T-helper 1 cell (primary cell): ENCODE measurements around the gene TSPOAP1.

Source experiments
- DNase-seq, 5 donors: peaks; one replicate each; pipeline ENCODE4 v3.0.0-alpha.2; 2012 to 2020

TSPOAP1 gene

DNA sequence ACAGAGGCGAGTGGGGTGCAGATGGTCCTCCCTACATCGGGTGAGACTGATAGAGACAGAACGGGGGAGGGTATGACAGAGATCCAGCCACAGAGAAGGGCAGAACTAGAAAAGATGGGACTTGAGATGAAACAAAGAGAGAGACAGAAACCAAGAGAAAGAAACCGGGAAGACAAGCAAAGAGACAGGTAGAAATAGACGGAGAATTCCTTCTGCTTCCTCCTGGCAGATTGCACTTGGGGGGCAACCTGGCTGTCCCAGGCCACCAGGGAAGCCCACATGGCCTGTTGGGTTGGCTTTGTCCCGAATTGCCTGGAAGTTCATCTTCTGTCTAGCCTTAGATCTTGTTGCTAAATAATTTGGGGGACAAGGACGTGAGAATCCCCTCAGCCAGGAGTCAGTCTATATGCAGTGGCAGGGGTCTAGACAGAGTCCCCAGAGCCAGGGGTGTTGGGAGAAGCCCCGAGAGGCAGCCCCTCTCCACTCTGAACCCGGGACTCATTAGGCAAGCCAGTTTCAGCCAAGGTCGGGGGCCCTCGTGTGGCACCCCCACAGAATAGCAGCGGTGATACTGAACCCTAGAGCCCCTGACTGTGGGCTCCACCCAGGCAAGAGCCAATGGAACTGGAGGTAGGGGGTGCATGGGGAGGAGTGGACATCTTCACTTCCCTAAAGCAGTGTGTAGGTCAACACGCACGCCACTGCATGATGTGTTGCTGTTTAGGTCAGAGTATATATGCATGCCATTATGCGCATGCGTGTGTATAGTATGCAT lies 627 bp upstream of the TSPOAP1 start:
- DNase-seq: peak in 4 of 5 donors; percentile 50 to 90 (median 55)

DNA sequence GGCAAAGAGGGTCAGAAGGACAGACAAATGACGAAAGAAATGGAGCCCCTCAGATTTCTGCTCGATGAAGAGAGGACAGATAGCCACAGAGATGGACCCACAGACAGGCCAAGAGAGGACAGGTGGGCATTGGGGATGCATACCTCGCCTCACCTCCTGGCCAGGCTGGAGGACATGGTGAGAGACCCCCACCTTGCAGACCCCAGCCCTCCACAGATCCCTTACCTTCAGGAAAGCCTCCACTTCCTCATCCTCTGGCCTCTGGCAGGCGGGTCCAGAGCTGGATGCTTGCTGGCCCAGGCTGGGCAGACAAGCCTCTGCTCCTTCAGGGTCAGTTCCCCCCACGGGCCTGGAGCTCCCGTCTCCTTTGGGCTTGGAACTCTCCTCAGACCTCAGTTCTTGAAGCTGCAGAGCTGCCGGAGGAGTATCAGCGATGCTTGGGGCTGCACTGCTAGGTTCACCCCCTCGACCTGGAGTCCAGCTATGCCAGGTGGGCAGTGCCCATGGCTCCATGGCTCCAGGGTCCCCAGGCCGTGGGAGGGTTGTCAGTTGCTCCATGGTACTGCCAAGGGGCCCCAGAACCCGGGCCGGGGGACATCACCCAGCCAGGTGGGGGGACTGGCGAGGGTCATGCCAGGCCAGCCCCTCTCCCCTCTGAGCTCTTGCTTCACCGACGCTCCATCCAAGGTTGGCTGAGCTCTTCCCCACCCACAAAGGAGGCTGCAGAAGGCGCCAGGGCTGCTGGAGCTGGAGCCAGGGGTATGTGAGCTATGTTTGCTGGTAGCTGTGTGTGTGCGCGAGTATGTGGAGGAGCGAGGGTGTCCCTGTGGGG lies 1.0 kb downstream of the TSPOAP1 start:
- peak in 1 of 5 donors; percentile 29 for DNase-seq

DNA sequence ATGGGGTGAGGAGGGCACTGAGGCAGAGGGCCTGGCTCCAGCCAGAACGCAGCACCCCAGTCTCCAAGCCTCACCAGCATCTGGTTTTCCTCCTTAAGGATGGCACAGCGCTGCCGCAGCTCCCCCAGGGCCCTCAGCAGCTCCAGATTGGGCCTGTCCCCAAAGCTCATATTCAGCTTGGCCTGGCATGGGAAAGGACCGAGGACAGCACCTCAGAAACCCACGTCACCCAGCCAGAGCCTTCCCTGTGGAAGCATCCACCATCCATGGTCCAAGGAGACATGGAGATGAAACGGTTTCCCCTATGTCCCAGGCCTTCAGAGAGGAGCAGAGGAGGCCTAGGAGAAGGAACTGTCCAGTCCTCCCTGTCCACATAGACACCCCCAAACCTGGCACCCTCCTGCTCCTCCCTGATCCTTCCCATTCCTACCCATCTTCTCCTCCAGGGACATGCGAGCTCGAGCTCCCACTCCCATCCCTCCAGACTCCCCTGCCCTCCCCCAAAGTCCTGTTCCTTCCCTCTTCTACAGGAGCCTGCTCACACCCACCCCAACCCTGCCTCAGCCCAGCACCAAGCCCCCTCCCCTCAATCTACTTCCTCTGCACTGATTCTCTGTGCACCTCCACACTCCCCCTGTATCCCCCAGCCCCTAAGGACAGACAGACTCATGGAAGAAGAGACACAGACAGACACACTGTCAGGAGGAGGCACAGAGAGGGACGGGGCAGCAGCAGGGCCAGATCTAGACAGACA lies 1.8 kb downstream of the TSPOAP1 start:
- no peak for DNase-seq

DNA sequence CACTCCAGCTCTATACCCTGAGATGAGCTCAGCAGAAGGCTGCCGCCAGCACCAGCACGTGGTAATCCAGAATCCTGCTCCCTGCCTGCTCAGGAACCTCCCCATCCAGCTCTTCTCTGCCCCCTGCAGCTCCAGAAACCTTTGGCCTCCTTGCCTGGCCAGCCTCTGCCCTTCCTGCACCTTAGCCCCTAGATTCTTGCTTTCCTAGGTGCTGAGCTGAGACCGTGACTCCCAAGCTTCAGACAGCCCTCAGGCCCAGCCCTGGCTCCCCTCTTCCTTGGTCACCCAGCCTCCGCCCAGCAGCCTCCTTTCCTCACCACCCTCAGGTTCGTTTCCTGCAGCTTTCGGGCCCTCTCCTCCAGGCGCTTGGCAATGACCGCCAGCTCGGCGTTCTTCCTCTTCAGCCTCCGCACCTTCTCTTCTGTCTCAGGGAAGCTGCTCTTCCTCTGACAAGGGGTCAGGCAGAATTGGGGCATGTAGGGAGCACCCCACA lies 2.6 kb downstream of the TSPOAP1 start:
- DNase-seq: no peak

DNA sequence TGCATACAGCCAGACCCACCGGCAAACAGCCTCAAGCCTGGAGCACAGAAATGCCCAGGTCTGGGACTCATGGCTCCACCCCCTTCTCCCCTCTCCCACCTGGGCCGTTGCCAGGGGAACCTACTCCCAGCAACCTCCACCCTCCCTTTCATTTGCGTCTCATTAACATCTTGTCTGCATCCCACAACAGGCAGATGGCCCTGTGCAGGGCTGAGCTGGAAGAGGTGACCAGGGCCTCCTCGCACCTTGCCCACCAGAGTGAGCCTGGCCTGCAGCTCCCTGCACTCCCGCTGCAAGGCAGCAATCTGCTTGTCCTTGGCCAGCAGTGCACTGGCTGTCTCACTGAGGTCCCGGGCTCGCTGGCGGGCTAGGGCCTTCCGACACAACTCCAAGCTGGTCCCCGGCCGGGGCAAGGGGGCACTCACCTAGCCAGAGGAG lies 3.3 kb downstream of the TSPOAP1 start:
- DNase-seq: no peak

DNA sequence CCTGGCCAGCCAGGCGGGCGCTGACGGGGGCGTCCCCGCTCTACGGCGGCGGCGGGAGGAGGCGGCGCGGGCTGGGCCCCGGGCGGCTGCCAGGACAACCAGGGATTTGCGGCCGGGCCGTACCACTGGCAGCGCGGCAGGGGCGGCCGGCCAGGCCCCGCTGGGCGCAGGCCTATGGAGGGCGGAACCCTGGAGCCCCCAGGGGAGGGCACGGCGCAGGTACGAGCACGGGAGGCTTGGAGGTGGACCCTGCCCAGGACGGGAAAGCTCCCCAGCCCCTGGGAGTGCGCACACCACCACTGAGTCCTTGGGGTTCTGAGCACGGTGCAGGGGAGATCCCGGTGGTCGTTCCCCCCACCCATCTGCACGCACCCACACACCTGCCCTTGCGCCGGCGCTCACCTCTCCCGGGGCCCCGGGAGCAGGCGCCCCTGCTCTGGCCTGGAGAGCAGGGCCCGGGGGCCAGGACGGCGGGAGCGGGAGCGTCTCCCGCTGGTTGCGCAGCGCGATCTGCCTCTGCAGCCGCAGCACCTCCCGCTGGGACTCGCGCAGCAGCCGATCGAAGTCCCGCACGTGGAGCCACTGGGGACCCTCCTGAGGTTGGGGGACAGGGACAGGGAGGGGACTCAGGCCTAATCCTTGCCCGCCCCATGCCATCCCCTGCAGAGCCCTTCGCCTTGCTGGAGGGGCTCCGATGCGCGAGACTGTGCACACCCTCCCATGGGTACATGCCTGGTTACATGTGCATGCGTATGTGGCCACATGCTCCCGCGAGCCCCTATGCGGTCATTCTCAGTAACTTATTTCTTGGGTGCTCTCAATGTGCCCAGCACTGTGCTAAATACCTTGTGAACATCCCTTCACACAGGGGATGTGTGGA lies 3.9 kb downstream of the TSPOAP1 start:
- DNase-seq: no peak

DNA sequence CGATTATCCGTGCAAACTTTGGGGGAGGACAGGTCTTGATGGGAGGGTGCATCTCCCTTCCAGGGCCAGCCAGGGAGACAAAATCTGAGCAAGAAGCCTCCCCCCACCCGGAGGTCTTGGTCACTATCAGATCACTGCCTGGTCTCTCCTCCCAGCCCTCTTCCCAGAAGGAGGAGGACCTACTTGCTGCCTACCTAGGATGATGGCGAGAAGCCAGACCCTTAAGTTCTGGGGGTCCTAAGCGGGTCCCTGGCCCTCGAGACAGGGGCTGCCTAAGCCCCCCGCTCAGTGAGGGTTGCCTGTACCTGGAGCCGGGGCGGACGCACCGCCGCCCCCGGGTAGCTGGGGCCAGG lies 4.6 kb downstream of the TSPOAP1 start:
- DNase-seq: no peak

DNA sequence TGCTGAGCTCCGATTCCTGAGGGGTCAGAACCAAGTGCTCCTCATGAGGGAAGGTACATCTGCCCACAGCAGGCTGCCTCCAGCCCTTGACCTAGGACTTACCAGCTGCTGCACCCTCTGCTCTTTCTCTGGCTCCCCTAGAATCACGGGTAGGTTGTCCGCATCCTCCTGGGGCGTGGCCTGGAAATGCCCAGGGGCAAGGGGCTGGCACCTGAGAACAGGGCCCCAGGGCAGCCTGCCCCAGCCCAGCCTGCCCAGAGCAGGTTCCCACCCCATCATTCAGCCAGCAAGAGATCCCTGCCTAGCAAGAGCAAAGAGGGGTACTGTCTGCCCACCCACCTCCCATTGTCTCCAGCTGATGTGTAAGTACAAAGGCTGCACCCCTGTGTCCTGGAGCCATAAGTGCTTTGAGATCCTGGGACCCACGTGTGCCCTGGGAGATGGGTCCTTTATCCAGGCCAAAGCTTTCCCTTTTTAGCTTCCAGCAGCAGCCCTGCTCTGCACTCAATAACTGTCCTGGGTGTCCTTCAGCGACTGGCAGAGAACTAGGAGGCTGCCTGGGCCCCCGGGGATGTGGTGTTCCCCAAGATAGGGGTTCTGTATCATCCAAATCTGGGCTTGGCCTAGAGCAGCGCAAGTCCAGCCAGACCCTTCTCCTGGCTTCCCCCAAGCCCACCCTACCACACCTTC lies 5.1 kb downstream of the TSPOAP1 start:
- no peak for DNase-seq

DNA sequence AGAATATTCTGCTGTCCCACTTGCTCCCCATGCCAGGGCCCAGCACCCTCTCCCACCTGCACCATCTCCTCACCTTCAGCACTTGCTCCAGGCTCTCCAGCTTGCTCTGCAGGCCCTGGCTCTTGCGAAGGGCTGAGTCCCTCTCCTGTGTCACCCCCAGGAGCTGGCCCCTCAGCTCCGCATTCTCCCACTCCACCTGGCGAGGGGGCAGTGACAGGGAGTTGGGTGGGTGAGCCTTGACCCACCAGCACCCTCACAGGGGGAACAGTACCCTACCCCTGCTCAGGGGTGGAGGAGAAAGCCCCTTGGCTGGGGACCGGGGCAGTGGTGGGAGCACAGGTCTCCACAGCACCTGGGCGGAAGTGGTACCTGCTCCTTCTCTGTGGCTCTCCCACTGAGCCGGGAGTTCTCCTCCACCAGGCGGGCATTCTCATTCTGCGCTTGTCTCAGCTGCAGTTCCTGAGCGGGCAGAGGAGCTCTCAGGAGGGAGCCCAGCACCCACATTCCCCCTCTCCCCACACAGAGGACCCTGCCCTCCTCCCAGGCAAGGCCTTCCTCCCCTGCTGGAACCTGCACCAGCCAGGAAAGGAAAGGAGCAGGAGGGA lies 5.9 kb downstream of the TSPOAP1 start:
- no peak for DNase-seq

DNA sequence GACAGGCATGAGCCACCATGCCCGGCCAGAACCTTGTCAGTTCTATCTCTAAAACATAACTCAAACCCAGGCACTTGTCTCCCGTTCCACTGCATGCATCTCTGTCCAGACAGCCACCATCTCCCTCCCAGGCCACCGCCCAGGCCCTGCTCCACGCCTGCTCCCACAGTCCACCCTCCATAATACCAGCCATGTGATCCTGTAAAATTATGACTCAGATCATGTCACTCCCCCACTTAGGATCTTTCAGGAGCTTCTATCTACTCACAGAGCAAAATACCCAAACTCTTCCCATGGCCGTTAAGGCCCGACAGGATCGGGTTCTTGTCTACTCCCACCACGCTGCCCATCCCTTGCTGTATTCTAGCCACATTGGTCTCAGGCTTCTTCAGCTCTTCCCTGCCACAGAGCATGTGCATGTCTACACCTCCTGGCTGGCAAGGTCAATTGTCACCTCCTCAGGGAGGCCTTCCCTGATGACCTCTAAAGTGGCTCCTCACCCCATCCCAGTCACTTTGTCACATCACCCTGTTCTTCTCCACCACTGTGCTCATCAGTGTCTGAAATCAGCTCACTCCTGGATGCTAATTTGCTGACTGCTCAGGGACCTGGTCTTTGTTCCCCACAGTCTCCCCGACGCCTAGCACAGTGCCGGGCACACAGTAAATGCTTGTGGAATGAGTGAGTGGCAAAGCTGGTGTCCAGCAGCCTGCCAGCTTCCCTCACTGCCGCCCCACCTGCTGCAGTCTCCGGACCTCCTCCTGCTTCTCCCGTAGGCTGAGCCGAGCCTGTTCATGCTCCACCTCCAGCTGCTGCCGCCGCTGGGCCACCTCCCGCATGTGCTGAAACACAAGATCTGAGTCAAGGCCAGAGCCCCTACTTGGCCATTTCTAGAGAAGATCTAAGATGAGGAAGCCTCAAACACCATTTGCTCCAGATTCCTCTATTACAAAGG lies 6.7 kb downstream of the TSPOAP1 start:
- no peak for DNase-seq

DNA sequence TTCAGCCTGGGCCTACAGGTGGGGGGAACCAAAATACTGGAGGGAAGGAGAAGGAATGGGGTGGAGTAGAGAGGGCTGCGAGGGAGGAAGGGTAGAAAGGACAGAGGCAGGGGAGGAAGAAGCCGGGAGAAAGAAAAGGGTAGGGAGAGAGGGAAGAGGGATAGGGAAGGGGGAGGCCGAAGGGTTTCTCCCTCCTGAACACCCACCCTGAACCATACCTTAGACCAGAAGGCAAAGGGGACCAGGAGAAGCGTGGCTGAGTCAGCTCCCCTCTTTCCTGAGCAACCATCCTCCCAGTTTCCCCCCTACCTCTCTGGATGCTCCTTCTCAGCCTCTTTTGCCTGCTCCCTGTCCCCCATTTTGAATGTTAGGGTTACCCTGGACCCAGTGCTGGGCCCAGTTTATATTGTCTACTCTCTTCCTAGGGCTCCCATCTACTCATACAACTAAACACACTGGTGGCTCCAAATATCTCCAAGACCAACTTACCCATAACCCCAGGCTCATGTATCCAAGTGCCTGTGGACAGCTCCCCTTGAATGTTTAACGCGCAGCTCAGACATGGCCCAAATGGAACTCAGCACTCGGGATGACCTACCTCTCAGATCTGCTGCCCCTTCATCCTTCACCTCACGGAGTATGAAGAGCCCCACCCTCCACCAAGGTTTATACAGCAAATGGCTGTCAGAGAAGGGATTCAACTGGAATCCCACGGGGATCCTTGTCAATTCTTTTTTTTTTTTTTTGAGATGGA lies 7.8 kb downstream of the TSPOAP1 start:
- DNase-seq: no peak

DNA sequence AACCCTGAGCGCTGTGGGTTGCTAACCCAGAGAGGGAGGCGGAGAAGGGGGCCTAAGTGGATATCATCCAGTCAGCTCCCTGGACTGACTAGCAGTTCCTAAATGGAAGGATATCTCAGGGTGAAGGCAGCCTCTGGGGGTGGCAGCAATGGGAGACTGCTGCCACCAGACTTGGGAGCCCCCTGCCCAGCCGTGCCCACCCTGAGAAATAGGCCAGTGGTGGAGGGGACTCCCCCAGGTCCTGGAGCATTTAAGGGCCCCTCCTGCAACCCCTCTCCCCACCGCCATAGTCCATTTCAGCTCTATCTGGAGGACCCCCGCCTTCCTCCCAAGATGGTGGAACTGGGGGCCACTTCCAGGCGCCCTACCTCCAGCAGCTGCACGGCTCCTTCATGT lies 8.4 kb downstream of the TSPOAP1 start:
- no peak for DNase-seq

DNA sequence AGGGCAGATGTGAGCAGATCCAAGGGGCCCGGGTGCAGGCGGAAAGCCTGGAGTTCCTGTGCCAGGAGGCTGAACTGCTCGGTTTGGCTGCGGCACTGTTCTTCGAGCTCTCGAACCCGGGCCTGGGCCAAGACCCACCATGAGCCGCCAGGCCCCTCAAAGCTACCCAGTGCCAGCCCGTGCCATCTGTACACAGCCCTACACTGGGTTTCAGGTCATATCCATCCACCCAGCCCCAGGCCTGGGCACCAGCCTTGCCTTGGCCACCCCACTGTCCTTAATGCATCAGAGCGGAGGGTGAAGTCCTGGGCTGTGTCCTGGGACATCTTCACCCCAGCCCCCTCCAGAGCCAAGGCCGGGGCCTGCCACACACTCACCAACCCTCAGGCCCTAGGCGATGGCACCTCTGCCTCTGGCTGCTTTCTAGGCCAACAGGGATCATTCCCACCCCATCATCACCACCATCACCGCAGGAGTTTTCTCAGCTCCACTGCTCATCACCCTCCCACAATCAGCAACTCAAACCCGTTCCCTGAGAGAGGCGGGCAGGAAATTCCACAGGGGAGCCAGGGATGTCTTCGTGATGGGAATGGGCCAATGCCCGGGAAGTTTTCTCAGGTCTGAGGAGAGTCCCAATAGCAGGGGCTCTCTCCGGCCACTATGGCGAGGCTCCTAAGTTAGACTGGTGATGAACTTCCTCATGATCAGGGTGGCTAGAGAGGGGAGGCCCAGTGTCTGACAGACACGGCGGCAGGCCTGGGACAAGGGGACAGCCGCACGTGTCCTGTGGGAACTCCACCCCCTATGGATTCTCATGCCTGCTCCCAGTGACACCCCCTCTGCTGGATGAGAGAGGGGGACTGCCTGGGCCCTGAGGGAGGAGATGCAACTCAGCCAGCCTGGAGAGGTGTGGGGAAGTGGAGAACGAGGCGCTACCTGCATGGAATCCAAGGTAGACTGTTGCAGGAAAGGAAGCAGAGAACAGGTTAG lies 9.1 kb downstream of the TSPOAP1 start:
- DNase-seq: no peak

DNA sequence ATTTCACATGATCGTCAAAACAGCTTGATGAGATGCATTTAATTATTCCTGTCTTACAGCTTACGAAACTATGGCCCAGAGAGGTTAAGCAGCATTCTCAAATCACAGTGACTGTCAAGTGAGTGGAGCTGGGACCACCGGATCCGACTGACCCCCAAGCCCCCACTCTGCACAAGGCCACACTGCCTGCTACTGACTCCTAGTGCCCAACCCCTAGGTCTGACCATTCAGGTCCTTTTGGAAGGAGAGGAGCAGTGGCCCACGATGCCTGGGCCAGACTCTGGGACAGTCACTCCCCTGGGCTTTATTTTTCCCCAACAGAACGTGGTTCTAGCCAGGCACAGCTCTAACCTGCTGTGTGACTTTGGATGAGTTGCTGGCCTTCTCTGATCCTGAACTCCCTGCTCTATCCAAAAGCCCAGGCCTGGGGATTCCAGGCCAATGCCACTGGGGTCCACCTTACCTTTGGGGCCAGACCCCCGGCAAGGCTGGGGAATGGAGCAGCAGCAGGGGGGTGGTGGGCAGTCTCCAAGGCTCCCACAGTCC lies 9.9 kb downstream of the TSPOAP1 start:
- no peak for DNase-seq

DNA sequence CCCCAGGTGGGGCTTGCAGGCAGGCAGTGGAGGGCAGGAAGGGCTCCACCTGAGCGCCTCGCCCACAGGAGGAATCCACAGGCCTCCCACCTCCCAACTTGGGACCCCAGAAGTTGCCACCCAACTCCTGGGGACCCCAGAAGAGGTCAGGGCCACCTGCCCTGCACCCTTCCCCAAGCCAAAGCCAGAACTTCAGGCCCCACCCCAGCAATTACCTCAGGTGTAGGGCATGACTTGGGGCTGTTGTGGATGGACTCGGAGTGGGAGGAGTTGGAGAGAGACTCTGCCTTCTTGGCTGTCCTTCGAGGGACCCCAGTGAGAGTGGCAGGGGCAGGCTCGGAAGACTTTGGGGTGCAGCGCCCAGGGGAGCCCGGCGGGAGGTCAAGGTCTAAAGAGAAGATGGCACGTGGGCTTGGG lies 10.5 kb downstream of the TSPOAP1 start:
- DNase-seq: peak in 1 of 5 donors; percentile 6

DNA sequence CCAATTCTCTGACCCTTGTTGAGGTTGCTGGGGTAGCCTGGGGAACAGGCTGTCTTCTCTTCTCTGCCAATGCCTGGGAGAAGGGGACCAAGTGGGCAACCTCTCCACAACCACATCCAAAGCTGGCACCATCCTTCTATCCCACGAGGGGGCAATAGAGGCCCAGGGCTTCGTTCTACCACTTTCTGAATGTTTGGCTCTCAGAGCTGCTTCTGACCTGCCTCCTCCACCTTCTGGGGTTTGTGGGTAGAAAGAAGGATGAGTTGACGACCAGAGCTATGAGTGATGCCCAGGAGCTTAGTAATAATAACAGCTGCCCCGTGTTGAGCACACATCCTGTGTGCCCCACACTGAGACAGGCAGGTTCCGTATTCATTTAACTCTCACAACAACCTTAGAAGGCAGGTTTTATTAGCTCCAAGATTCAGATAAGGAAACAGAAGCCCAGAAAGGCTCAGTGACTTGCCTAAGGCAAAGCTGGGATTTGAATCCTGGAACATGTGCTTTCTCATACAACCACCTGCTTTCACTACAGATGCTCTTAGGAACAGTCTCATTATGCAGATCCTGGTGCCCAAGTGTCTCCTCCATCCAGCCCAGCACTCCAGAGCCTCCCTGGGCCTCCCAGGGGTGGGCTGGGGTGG lies 11.1 kb downstream of the TSPOAP1 start:
- DNase-seq: peak in 4 of 5 donors; percentile 51 to 84 (median 66)
